IMR-90 (cell line): ENCODE results near the gene CRABP1. TPM values are rescaled to one million over a fixed set of nuclear protein-coding genes. Genes with fewer than 3 reads are reported as not detected.

Source experiments
- ATAC-seq: fragments of 200-7000 bp; cut with Tn5 transposase; 2 replicates; pipeline ENCODE4 v1.9.1; 2020; ENCODE audit warnings: low read depth, mild to moderate bottlenecking, moderate library complexity
- BruUV-seq: library from RNA; stranded (reverse); fragments of 400-500 nt; replicated peaks from 2 replicates; lab custom pipeline; 2021; lab: Mats Ljungman, UMichigan
- CTCF ChIA-PET: fragments of 300-600 bp; formaldehyde crosslinking; extraction: SDS; loops from one replicate; lab custom pipeline; 2021; ENCODE audit warnings: antibody characterized with exemption; lab: Yijun Ruan, JAX
- POLR2A ChIA-PET: fragments of 300-600 bp; sonication (Branson Sonifier 250); formaldehyde crosslinking; loops from one replicate; lab custom pipeline; 2022; ENCODE audit warnings: antibody characterized with exemption; ENCODE audit not compliant: unreplicated experiment; lab: Charles Lee
- DNase-seq: peaks from one replicate; pipeline ENCODE4 v3.0.0; 2013
- H2AFZ ChIP-seq: replicated peaks from 2 replicates; pipeline ENCODE3; 2013; ENCODE audit warnings: low read length, mild to moderate bottlenecking; ENCODE audit not compliant: poor library complexity
- H2AK5ac ChIP-seq: 2 replicates; pipeline ENCODE4 v1.6.1; 2013; ENCODE audit warnings: low read depth, low read length, inconsistent platforms
- H2AK9ac ChIP-seq: replicated peaks from 2 replicates; pipeline ENCODE3; 2013; ENCODE audit warnings: mild to moderate bottlenecking, low read depth, low read length, moderate library complexity; ENCODE audit not compliant: poor library complexity
- H2BK120ac ChIP-seq: 2 replicates; pipeline ENCODE4 v1.6.1; 2013; ENCODE audit warnings: low read depth, low read length, inconsistent platforms
- H2BK15ac ChIP-seq: 3 replicates; pipeline ENCODE4 v1.6.1; 2013; ENCODE audit warnings: low read depth, low read length, inconsistent platforms
- H2BK20ac ChIP-seq: 2 replicates; pipeline ENCODE4 v1.6.1; 2013; ENCODE audit warnings: low read depth, mild to moderate bottlenecking, inconsistent platforms, low read length, moderate library complexity
- H2BK5ac ChIP-seq: 2 replicates; pipeline ENCODE4 v1.6.1; 2013; ENCODE audit warnings: mild to moderate bottlenecking, low read depth, low read length, inconsistent platforms; ENCODE audit not compliant: poor library complexity, severe bottlenecking
- H3K14ac ChIP-seq: replicated peaks from 2 replicates; pipeline ENCODE4 v1.6.1; 2013; ENCODE audit warnings: low read depth, low read length, inconsistent platforms
- H3K18ac ChIP-seq: 2 replicates; pipeline ENCODE4 v1.6.1; 2013; ENCODE audit warnings: low read depth, low read length, control low read depth
- H3K23ac ChIP-seq: 2 replicates; pipeline ENCODE4 v1.6.1; 2013; ENCODE audit warnings: low read depth, low read length, inconsistent platforms
- H3K27ac ChIP-seq: 2 replicates; pipeline ENCODE4 v1.5.1; 2013; ENCODE audit warnings: mild to moderate bottlenecking, control low read depth, low read length; ENCODE audit not compliant: insufficient read depth
- H3K27me3 ChIP-seq: 2 replicates; pipeline ENCODE4 v1.6.1; 2013; ENCODE audit warnings: low read length; ENCODE audit not compliant: control insufficient read depth, insufficient read depth
- H3K36me3 ChIP-seq: 2 replicates; pipeline ENCODE4 v1.6.1; 2013; ENCODE audit warnings: low read length, mixed read lengths; ENCODE audit not compliant: control insufficient read depth, insufficient read depth
- H3K4ac ChIP-seq: 2 replicates; pipeline ENCODE4 v1.6.1; 2013; ENCODE audit warnings: low read depth, low read length, inconsistent platforms
- H3K4me1 ChIP-seq: 2 replicates; pipeline ENCODE4 v1.6.1; 2013; ENCODE audit warnings: low read length, mixed read lengths; ENCODE audit not compliant: control insufficient read depth, insufficient read depth
- H3K4me2 ChIP-seq: 2 replicates; pipeline ENCODE4 v1.6.1; 2013; ENCODE audit warnings: low read depth, mild to moderate bottlenecking, control low read depth, low read length, moderate library complexity
- H3K4me3 ChIP-seq: 2 replicates; pipeline ENCODE4 v1.5.1; 2013; ENCODE audit warnings: low read depth, mild to moderate bottlenecking, control low read depth, low read length, moderate library complexity; ENCODE audit not compliant: insufficient read depth
- H3K56ac ChIP-seq: 2 replicates; pipeline ENCODE4 v1.6.1; 2013; ENCODE audit warnings: low read length, inconsistent platforms; ENCODE audit not compliant: insufficient read depth; ENCODE audit errors: extremely low read depth
- H3K79me1 ChIP-seq, 2 experiments: 2 replicates each; pipeline ENCODE4 v1.6.1; 2013; ENCODE audit warnings: low read length in 2 of 2, inconsistent platforms in 1 of 2, low read depth in 1 of 2
- H3K9ac ChIP-seq: 2 replicates; pipeline ENCODE4 v1.6.1; 2013; ENCODE audit warnings: low read depth, low read length, control low read depth
- H3K9me1 ChIP-seq: 2 replicates; pipeline ENCODE4 v1.6.1; 2013; ENCODE audit warnings: low read length, inconsistent platforms; ENCODE audit not compliant: insufficient read depth
- H3K9me3 ChIP-seq: 2 replicates; pipeline ENCODE4 v1.6.1; 2013; ENCODE audit warnings: low read length; ENCODE audit not compliant: control insufficient read depth, insufficient read depth
- H4K20me1 ChIP-seq: 2 replicates; pipeline ENCODE4 v1.6.1; 2013; ENCODE audit warnings: low read length, inconsistent platforms; ENCODE audit not compliant: insufficient read depth
- H4K5ac ChIP-seq: 2 replicates; pipeline ENCODE4 v1.6.1; 2013; ENCODE audit warnings: mild to moderate bottlenecking, low read depth, low read length, control low read depth
- H4K8ac ChIP-seq, 2 experiments: 2 replicates each; pipeline ENCODE4 v1.6.1; 2013; ENCODE audit warnings: low read depth in 2 of 2, low read length in 2 of 2, control low read depth in 1 of 2, inconsistent platforms in 1 of 2
- H4K91ac ChIP-seq: 2 replicates; pipeline ENCODE4 v1.6.1; 2013; ENCODE audit warnings: low read depth, low read length, inconsistent platforms; ENCODE audit not compliant: insufficient read depth
- USF2 ChIP-seq: fragments of 150-350 bp; IDR thresholded peaks from 2 replicates; pipeline ENCODE4 v1.6.1; 2017; ENCODE audit warnings: mild to moderate bottlenecking, antibody characterized with exemption, low read length, low read depth
- WGBS, 2 experiments: methylation state at CpG; one replicate each; pipeline versions ENCODE4 v1.1.5 to v1.1.7; 2013; ENCODE audit warnings: missing lambda C conversion rate in 2 of 2; ENCODE audit not compliant: insufficient read length in 1 of 2; ENCODE audit errors: extremely low coverage in 2 of 2; 5-methylcytosine and 5-hydroxymethylcytosine counted together
- dilution Hi-C: fragments of 300-500 bp; cut with HindIII; formaldehyde crosslinking; loops from one replicate; pipeline ENCODE4 v1.14.3; 2018; ENCODE audit warnings: low sequenced_read_pairs; ENCODE audit not compliant: unreplicated experiment
- in situ Hi-C: fragments of 300-500 bp; cut with MboI; formaldehyde crosslinking; loops from 3 replicates; pipeline ENCODE4 v1.14.3; 2019; ENCODE audit warnings: low sequenced_read_pairs, inconsistent platforms, mixed read lengths
- intact Hi-C: fragments of 100-400 bp; cut with micrococcal nuclease; formaldehyde crosslinking; loops from 2 replicates; pipeline ENCODE4 v1.10.0; 2022
- polyA plus RNA-seq, 3 experiments: library from polyadenylated mRNA; depleted of rRNA; stranded (reverse); fragments of >200 nt; gene quantifications; 2 replicates each; pipeline ENCODE4 v1.2.3, GENCODE V29; 2012; ENCODE audit warnings: low replicate concordance in 1 of 3
- total RNA-seq: library from RNA; depleted of rRNA; stranded (reverse); fragments of >200 nt; gene quantifications from 2 replicates; pipeline ENCODE4 v1.2.3, GENCODE V29; 2012

CRABP1 gene
- total and polyA plus RNA-seq, 2 of the 4 experiments (the other 2 are of a cell fraction): not detected

- Histone ChIP-seq H3K14ac (no peak overlapping the region), H3K27ac (no peak overlapping the region), H2BK5ac (no peak overlapping the region), H4K20me1 (no peaks in the 10 kb centered on the region), H2BK20ac (no peak overlapping the region), H3K79me1 (no peaks in the 10 kb centered on the region), H3K36me3 (no peaks in the 10 kb centered on the region), H3K4me3 (no peak overlapping the region), H2BK120ac (no peak overlapping the region), H3K18ac (no peak overlapping the region), H3K4me2 (no peak overlapping the region), H3K9me3 (no peaks in the 10 kb centered on the region), H3K27me3 (peaks cover 46% of the 10 kb centered on the region), H4K91ac (no peak overlapping the region), H3K4ac (no peak overlapping the region), H3K9ac (no peak overlapping the region), H2BK15ac (no peak overlapping the region), H2AK9ac (no peak overlapping the region), H3K56ac (no peak overlapping the region), H2AFZ (no peak overlapping the region), H3K23ac (no peak overlapping the region), H4K8ac (no peak overlapping the region), H3K4me1 (no peaks in the 10 kb centered on the region; the same call in 1 of the 2 replicates), H2AK5ac (no peak overlapping the region), H3K9me1 (no peaks in the 10 kb centered on the region), H4K5ac (no peak overlapping the region)
- BruUV-seq: no TSS peak
- ChIA-PET POLR2A (no interaction called here), CTCF (no interaction called here)
- DNase-seq (no peak), ATAC-seq (no peak)
- TF ChIP-seq USF2: no peak
- dilution Hi-C loops: no loop called here
- WGBS, 2 experiments: 67% methylated on average over 3 of the region's 3 CpGs; no CpG with 5 or more reads in 1 of the 2 experiments
- in situ Hi-C loops: no loop called here
- intact Hi-C loops: no loop called here
These were observed 51.6 kb downstream of the CRABP1 start for GRCh38 chr15:78391781-78392180.
